Measurements from ENCODE around the gene TOMM40L.
A peak's percentile ranks its signal among the peaks of the same experiment; 100 is the strongest.

The TOMM40L gene

GRCh38 chr1:161225534-161226319 is at the start of gene TOMM40L:
TOMM40L (plus strand) TSS chr1:161226060; CDS start chr1:161226490, 430 bp downstream.
- DNase-seq: peak; percentile 95

GRCh38 chr1:161176468-161177111 is 49.3 kb upstream of the TOMM40L start:
- DNase-seq: no peak

- DNase-seq: peak; percentile 92
Measured at GRCh38 chr1:161177112-161177935, 48.5 kb upstream of the TOMM40L start, which contains the start of gene B4GALT3. B4GALT3 (minus strand) TSS chr1:161177507; CDS start chr1:161176060, 1,447 bp downstream.

GRCh38 chr1:161177936-161178244 is 48.0 kb upstream of the TOMM40L start:
- DNase-seq: no peak

GRCh38 chr1:161179698-161180097 is 46.2 kb upstream of the TOMM40L start:
- no peak for DNase-seq

- DNase-seq: no peak
Measured at GRCh38 chr1:161180639-161181038, 45.2 kb upstream of the TOMM40L start.

- no peak for DNase-seq
Measured at GRCh38 chr1:161182214-161182613, 43.6 kb upstream of the TOMM40L start.

- DNase-seq: no peak
Measured at GRCh38 chr1:161185282-161185682, 40.6 kb upstream of the TOMM40L start.

- DNase-seq: no peak
Measured at GRCh38 chr1:161185732-161186311, 40.0 kb upstream of the TOMM40L start.

GRCh38 chr1:161187311-161187710 is 38.5 kb upstream of the TOMM40L start:
- DNase-seq: no peak

- no peak for DNase-seq
Measured at GRCh38 chr1:161188381-161188780, 37.5 kb upstream of the TOMM40L start.

GRCh38 chr1:161189036-161189435 is 36.8 kb upstream of the TOMM40L start:
- no peak for DNase-seq

GRCh38 chr1:161190962-161191521 is 34.8 kb upstream of the TOMM40L start:
- no peak for DNase-seq

- no peak for DNase-seq
Measured at GRCh38 chr1:161191971-161192370, 33.9 kb upstream of the TOMM40L start.

- peak; percentile 48 for DNase-seq
Measured at GRCh38 chr1:161192476-161193465, 33.1 kb upstream of the TOMM40L start.

- no peak for DNase-seq
Measured at GRCh38 chr1:161193561-161194235, 32.2 kb upstream of the TOMM40L start.

GRCh38 chr1:161195171-161195570 is 30.7 kb upstream of the TOMM40L start:
- no peak for DNase-seq

- no peak for DNase-seq
Measured at GRCh38 chr1:161196111-161196510, 29.7 kb upstream of the TOMM40L start.

- no peak for DNase-seq
Measured at GRCh38 chr1:161196521-161197451, 29.1 kb upstream of the TOMM40L start.

Data from NCI-H510A treated with DMSO at 0.1 percent for 48 hours (cell line).